GM20000 (cell line): ENCODE results near the gene PDCD1.

Source experiments
- DNase-seq: peaks from one replicate; pipeline ENCODE4 v3.0.0; 2012; ENCODE audit warnings: low spot score
- CTCF ChIP-seq: IDR thresholded peaks from 2 replicates; pipeline ENCODE4 v1.5.1; 2012; ENCODE audit warnings: mild to moderate bottlenecking, control low read depth; ENCODE audit errors: extremely low read depth, missing control alignments

The PDCD1 gene

GRCh38 chr2:241869087-241869961 is 10.6 kb upstream of the PDCD1 start, which contains the start of gene RTP5:
Gene RTP5 (plus strand): TSS chr2:241869729. CDS start chr2:241869757, 28 bp downstream.
- no peak for TF ChIP-seq CTCF
- DNase-seq: no peak

GRCh38 chr2:241868661-241869081 is 10.0 kb upstream of the PDCD1 start:
- DNase-seq: no peak
- TF ChIP-seq CTCF: no peak

- DNase-seq: no peak
- TF ChIP-seq CTCF: no peak
Measured at GRCh38 chr2:241867776-241868420, 9.2 kb upstream of the PDCD1 start.

- no peak for DNase-seq
- TF ChIP-seq CTCF: no peak
Measured at GRCh38 chr2:241866790-241867645, 8.3 kb upstream of the PDCD1 start.

- DNase-seq: no peak
- no peak for TF ChIP-seq CTCF
Measured at GRCh38 chr2:241865957-241866789, 7.5 kb upstream of the PDCD1 start.

- TF ChIP-seq CTCF: no peak
- DNase-seq: no peak
Measured at GRCh38 chr2:241865416-241865956, 6.8 kb upstream of the PDCD1 start.
